HCT116 (cell line): ENCODE results near the gene GABRA5. TPM values are rescaled to one million over a fixed set of nuclear protein-coding genes. Genes with fewer than 3 reads are reported as not detected.

Experiments
- ATAC-seq: fragments of 200-7000 bp; cut with Tn5 transposase; 2 replicates; pipeline ENCODE4 v1.9.1; 2020; ENCODE audit warnings: mild to moderate bottlenecking, moderate library complexity
- BruUV-seq: library from RNA; stranded (reverse); fragments of 400-500 nt; replicated peaks from 2 replicates; lab custom pipeline; 2021; lab: Mats Ljungman, UMichigan
- CTCF ChIA-PET: fragments of 300-600 bp; sonication (Branson Sonifier 250); formaldehyde crosslinking; loops from one replicate; lab custom pipeline; 2021; ENCODE audit warnings: antibody characterized with exemption; lab: Charles Lee
- POLR2A ChIA-PET: fragments of 300-600, 350-600 bp; sonication (Branson Sonifier 250); formaldehyde crosslinking; loops from one replicate; lab custom pipeline; 2021; ENCODE audit warnings: antibody characterized with exemption; lab: Charles Lee
- RAD21 ChIA-PET, 2 experiments: fragments of 300-600 bp; sonication (Branson Sonifier 250); formaldehyde crosslinking; loops; one replicate each; lab custom pipeline; 2023; ENCODE audit warnings: low total read pairs in 2 of 2; ENCODE audit not compliant: uncharacterized antibody in 2 of 2, unreplicated experiment in 2 of 2, low non-redundant PET in 1 of 2; lab: Charles Lee
- DNase-seq: peaks from one replicate; pipeline ENCODE4 v3.0.0-alpha.2; 2010; ENCODE audit warnings: low read depth, low spot score
- H2AFZ ChIP-seq: fragments of 200-600 bp; shearing (Covaris generic), sonication (generic); 2 replicates; pipeline ENCODE4 v1.6.1; 2017; ENCODE audit warnings: low read depth, mixed run types, mixed read lengths, antibody characterized with exemption, low read length; ENCODE audit not compliant: poor library complexity, severe bottlenecking
- H3K27ac ChIP-seq: 2 replicates; pipeline ENCODE4 v1.5.1; 2012; ENCODE audit warnings: low read depth, low read length
- H3K27me3 ChIP-seq: fragments of 200-600 bp; sonication (generic); 2 replicates; pipeline ENCODE4 v1.6.1; 2016; ENCODE audit warnings: mixed run types, low read length, mixed read lengths; ENCODE audit not compliant: insufficient read depth
- H3K36me3 ChIP-seq, 2 experiments: fragments of 200-500 bp in 1 of 2; fragments of 200-600 bp in 1 of 2; sonication (Bioruptor generic) in 1 of 2; sonication (generic) in 1 of 2; 2 replicates each; pipeline versions ENCODE4 v1.5.1 to v1.6.1; 2014 to 2016; ENCODE audit warnings: low read length in 2 of 2, inconsistent platforms in 1 of 2, mixed read lengths in 1 of 2, mixed run types in 1 of 2; ENCODE audit not compliant: insufficient read depth in 2 of 2, control insufficient read depth in 1 of 2
- H3K4me1 ChIP-seq, 2 experiments: fragments of 200-600 bp in 1 of 2; sonication (generic) in 1 of 2; 2 replicates each; pipeline versions ENCODE4 v1.5.1 to v1.6.1; 2012 to 2017; ENCODE audit warnings: low read length in 2 of 2, inconsistent platforms in 1 of 2, mild to moderate bottlenecking in 1 of 2, mixed read lengths in 1 of 2, mixed run types in 1 of 2, moderate library complexity in 1 of 2; ENCODE audit not compliant: insufficient read depth in 2 of 2, control insufficient read depth in 1 of 2
- H3K4me2 ChIP-seq: fragments of 200-600 bp; sonication (generic); 2 replicates; pipeline ENCODE4 v1.6.1; 2017; ENCODE audit warnings: mixed run types, low read length, mixed read lengths
- H3K4me3 ChIP-seq, 2 experiments: fragments of 200-600 bp in 1 of 2; sonication (generic) in 1 of 2; replicated peaks in 1 of 2; 2 replicates each; pipeline ENCODE4 v1.5.1; 2011 to 2016; ENCODE audit warnings: low read length in 2 of 2, control low read depth in 1 of 2, low read depth in 1 of 2, mild to moderate bottlenecking in 1 of 2, mixed read lengths in 1 of 2, mixed run types in 1 of 2
- H3K79me2 ChIP-seq: fragments of 200-600 bp; sonication (generic); 2 replicates; pipeline ENCODE4 v1.6.1; 2017; ENCODE audit warnings: mild to moderate bottlenecking, mixed run types, low read length, moderate library complexity, mixed read lengths; ENCODE audit not compliant: insufficient read depth
- H3K9ac ChIP-seq: fragments of 200-600 bp; sonication (generic); 2 replicates; pipeline ENCODE4 v1.6.1; 2016; ENCODE audit warnings: low read length, mixed read lengths
- H3K9me2 ChIP-seq: fragments of 200-600 bp; sonication (generic), shearing (Covaris generic); 2 replicates; pipeline ENCODE4 v1.6.1; 2017; ENCODE audit warnings: mixed run types, mild to moderate bottlenecking, moderate library complexity; ENCODE audit not compliant: insufficient read depth
- H3K9me3 ChIP-seq, 2 experiments: fragments of 200-500 bp in 1 of 2; fragments of 200-600 bp in 1 of 2; sonication (Bioruptor generic) in 1 of 2; sonication (generic) in 1 of 2; 2 replicates each; pipeline ENCODE4 v1.6.1; 2014 to 2017; ENCODE audit warnings: low read length in 2 of 2, mixed read lengths in 2 of 2, inconsistent platforms in 1 of 2, low read depth in 1 of 2, mild to moderate bottlenecking in 1 of 2, mixed run types in 1 of 2, moderate library complexity in 1 of 2; ENCODE audit not compliant: control insufficient read depth in 1 of 2, insufficient read depth in 1 of 2
- H4K20me1 ChIP-seq: fragments of 200-600 bp; sonication (generic), shearing (Covaris generic); 2 replicates; pipeline ENCODE4 v1.6.1; 2017; ENCODE audit warnings: mixed run types, mild to moderate bottlenecking, moderate library complexity; ENCODE audit not compliant: insufficient read depth
- ATF3 ChIP-seq: IDR thresholded peaks from 2 replicates; pipeline ENCODE4 v1.6.1; 2012
- CBX3 ChIP-seq: IDR thresholded peaks from 2 replicates; pipeline ENCODE4 v1.6.1; 2012; ENCODE audit warnings: low read depth
- CEBPB ChIP-seq: IDR thresholded peaks from 2 replicates; pipeline ENCODE4 v1.6.1; 2012; ENCODE audit warnings: low read depth
- CTCF ChIP-seq, 3 experiments: fragments of 200-600 bp in 1 of 3; sonication (generic) in 1 of 3; IDR thresholded peaks in 2 of 3; conservative IDR thresholded peaks in 1 of 3; 2 replicates each; pipeline ENCODE4 v1.5.1; 2012 to 2017; ENCODE audit warnings: low read depth in 2 of 3, low read length in 2 of 3, antibody characterized with exemption in 1 of 3, borderline replicate concordance in 1 of 3, control low read depth in 1 of 3, mild to moderate bottlenecking in 1 of 3, mixed read lengths in 1 of 3, mixed run types in 1 of 3, moderate library complexity in 1 of 3; ENCODE audit not compliant: insufficient read depth in 1 of 3
- EGR1 ChIP-seq: IDR thresholded peaks from 2 replicates; pipeline ENCODE4 v1.6.1; 2012; ENCODE audit warnings: low read depth
- EZH2 ChIP-seq: fragments of 200-600 bp; sonication (generic); IDR thresholded peaks from 2 replicates; pipeline ENCODE4 v1.6.1; 2017; ENCODE audit warnings: antibody characterized with exemption, mixed run types
- EZH2phosphoT487 ChIP-seq: fragments of 200-600 bp; IDR thresholded peaks from 2 replicates; pipeline ENCODE4 v1.6.1; 2018; ENCODE audit warnings: antibody characterized with exemption, borderline replicate concordance
- FOSL1 ChIP-seq: IDR thresholded peaks from 2 replicates; pipeline ENCODE4 v1.6.1; 2012; ENCODE audit warnings: low read depth
- JUND ChIP-seq: IDR thresholded peaks from 2 replicates; pipeline ENCODE4 v1.6.1; 2012
- MAX ChIP-seq: IDR thresholded peaks from 2 replicates; pipeline ENCODE4 v1.6.1; 2012
- POLR2A ChIP-seq: IDR thresholded peaks from 2 replicates; pipeline ENCODE4 v1.7.0; 2011; ENCODE audit warnings: borderline replicate concordance; ENCODE audit not compliant: insufficient read depth, insufficient read length; ENCODE audit errors: extremely low read depth
- RAD21 ChIP-seq: IDR thresholded peaks from 2 replicates; pipeline ENCODE4 v1.6.1; 2012; ENCODE audit warnings: low read depth, mild to moderate bottlenecking
- REST ChIP-seq: IDR thresholded peaks from 2 replicates; pipeline ENCODE4 v1.6.1; 2012; ENCODE audit warnings: low read depth
- SIN3A ChIP-seq: IDR thresholded peaks from 2 replicates; pipeline ENCODE4 v1.6.1; 2012; ENCODE audit warnings: low read depth
- SP1 ChIP-seq: IDR thresholded peaks from 2 replicates; pipeline ENCODE4 v1.6.1; 2012; ENCODE audit warnings: low read depth
- SRF ChIP-seq: IDR thresholded peaks from 2 replicates; pipeline ENCODE4 v1.6.1; 2012; ENCODE audit warnings: low read depth
- TCF7L2 ChIP-seq: IDR thresholded peaks from 2 replicates; pipeline ENCODE4 v1.7.0; 2011; ENCODE audit warnings: borderline replicate concordance, inconsistent platforms; ENCODE audit not compliant: insufficient read depth, insufficient read length; ENCODE audit errors: extremely low read depth
- YY1 ChIP-seq: IDR thresholded peaks from 2 replicates; pipeline ENCODE4 v1.6.1; 2011; ENCODE audit warnings: low read length, low read depth, moderate library complexity, mild to moderate bottlenecking; ENCODE audit not compliant: insufficient replicate concordance; ENCODE audit errors: extremely low read depth
- ZBTB33 ChIP-seq: IDR thresholded peaks from 2 replicates; pipeline ENCODE4 v1.6.1; 2011; ENCODE audit warnings: mild to moderate bottlenecking, low read length, moderate library complexity; ENCODE audit not compliant: insufficient replicate concordance; ENCODE audit errors: extremely low read depth
- ZFX ChIP-seq: fragments of 450-650 bp; IDR thresholded peaks from 2 replicates; pipeline ENCODE4 v1.6.1; 2017
- intact Hi-C: fragments of 100-400 bp; cut with micrococcal nuclease; formaldehyde crosslinking; loops from 2 replicates; pipeline ENCODE4 v1.10.0; 2022
- total RNA-seq: library from RNA; stranded (reverse); gene quantifications from one replicate; pipeline ENCODE4 v1.2.1, GENCODE V29; 2021; ENCODE audit not compliant: unreplicated experiment

Gene GABRA5
- total RNA-seq, 1 experiment from 2014 or later = not detected

- Histone ChIP-seq H3K36me3 (no peaks in the 10 kb centered on the region), H3K27me3 (no peaks in the 10 kb centered on the region), H3K27ac (no peak overlapping the region), H3K9ac (no peak overlapping the region), H3K4me2 (no peak overlapping the region), H4K20me1 (no peaks in the 10 kb centered on the region), H3K4me3 (no peak overlapping the region), H3K9me3 (peaks cover 4 to 31% of the 10 kb centered on the region in 2 experiments; a peak in 2 of 4 replicates), H3K4me1 (no peaks in the 10 kb centered on the region), H3K9me2 (no peaks in the 10 kb centered on the region), H3K79me2 (no peaks in the 10 kb centered on the region), H2AFZ (no peak overlapping the region)
- intact Hi-C loops = no loop called here
- ChIA-PET CTCF (no interaction called here), POLR2A (no interaction called here), RAD21 (no interaction called here)
- BruUV-seq = no TSS peak
- TF ChIP-seq FOSL1 (no peak), CBX3 (no peak), POLR2A (no peak), TCF7L2 (no peak), ATF3 (no peak), EZH2phosphoT487 (no peak), SIN3A (no peak), CTCF (IDR thresholded peaks at IDR 0.05 in 2 of 3, conservative IDR thresholded peaks at IDR 0.05 in 1 of 3; ENCODE audit: borderline replicate concordance in 1 of 3, insufficient read depth in 1 of 3, low read depth in 2 of 3, low read length in 2 of 3) (no peak), SP1 (no peak), CEBPB (no peak), EZH2 (no peak), MAX (no peak), SRF (no peak), ZBTB33 (no peak), RAD21 (no peak), REST (no peak), EGR1 (no peak), ZFX (no peak), JUND (no peak), YY1 (no peak)
- ATAC-seq (no peak), DNase-seq (no peak)
These were observed 1.3 kb downstream of the GABRA5 start for GRCh38 chr15:26868029-26868685.
